Breast epithelium (tissue), 4 donors: Measurements from ENCODE around the gene KRCC1. TPM values are rescaled to one million over a fixed set of nuclear protein-coding genes. Genes with fewer than 3 reads are reported as not detected.

Source experiments
- DNase-seq, 2 donors: peaks; one replicate each; pipeline ENCODE4 v3.0.0-alpha.2; 2019; ENCODE audit warnings: low spot score in 2 of 2
- H3K27ac ChIP-seq, 2 donors: fragments of 200-600 bp; sonication (generic) in 1 of 2; one replicate each; pipeline ENCODE4 v1.5.1; 2016 to 2019; ENCODE audit warnings: mild to moderate bottlenecking in 1 of 2
- H3K27me3 ChIP-seq, 2 donors: fragments of 200-600 bp; sonication (generic) in 1 of 2; one replicate each; pipeline versions ENCODE4 v1.5.1 to v1.6.0; 2017 to 2019; ENCODE audit warnings: control low read depth in 1 of 2, mild to moderate bottlenecking in 1 of 2
- H3K36me3 ChIP-seq: fragments of 200-600 bp; one replicate; pipeline ENCODE4 v1.5.1; 2019
- H3K4me1 ChIP-seq, 2 donors: fragments of 200-600 bp; sonication (generic); one replicate each; pipeline ENCODE4 v1.5.1; 2016 to 2019; ENCODE audit warnings: control low read depth in 1 of 2
- H3K4me3 ChIP-seq, 3 donors: fragments of 200-600 bp; sonication (generic); 1 replicate in 2 of 3; 2 replicates in 1 of 3; pipeline ENCODE4 v1.5.1; 2016 to 2019; ENCODE audit warnings: mild to moderate bottlenecking in 3 of 3, moderate library complexity in 2 of 3
- H3K9me3 ChIP-seq, 2 donors: fragments of 200-600 bp; sonication (generic) in 1 of 2; one replicate each; pipeline ENCODE4 v1.5.1; 2016 to 2019; ENCODE audit warnings: control low read depth in 1 of 2
- POLR2A ChIP-seq: fragments of 450-650 bp; IDR thresholded peaks from one replicate; pipeline ENCODE4 v1.6.1; 2016; ENCODE audit warnings: antibody characterized with exemption, mild to moderate bottlenecking, moderate library complexity
- POLR2AphosphoS5 ChIP-seq, 3 donors: sonication (generic); formaldehyde crosslinking; IDR thresholded peaks; one replicate each; pipeline ENCODE4 v1.6.1; 2017; ENCODE audit warnings: antibody characterized with exemption in 3 of 3
- intact Hi-C: fragments of 100-400 bp; cut with DNase I; formaldehyde crosslinking; loops from one replicate; pipeline ENCODE4 v1.15.1; 2023; ENCODE audit warnings: low total_unique reads
- total RNA-seq, 3 donors: library from RNA; depleted of rRNA; stranded (reverse); fragments of >200 nt; gene quantifications; one replicate each; pipeline ENCODE4 v1.1.0, GENCODE V29; 2016
- TF ChIP-seq, protein P1 (sequence below), 3 donors: fragments of 450-650 bp; IDR thresholded peaks; one replicate each; pipeline ENCODE4 v1.5.1; 2016 to 2017; ENCODE audit warnings: antibody characterized with exemption in 3 of 3, mild to moderate bottlenecking in 3 of 3, moderate library complexity in 3 of 3

The KRCC1 gene
- total RNA-seq, 3 donors from 2014 or later = 34.1 to 44.8 (median 39.2) TPM

GRCh38 chr2:88057437-88057844 lies 1.9 kb upstream of the KRCC1 start:
- intact Hi-C loops = no loop called here
- Histone ChIP-seq H3K27ac (no peak overlapping the region), H3K9me3 (no peaks in the 10 kb centered on the region), H3K4me3 (no peak overlapping the region), H3K4me1 (peaks cover 0 to 4% of the 10 kb centered on the region in 2 donors), H3K36me3 (no peaks in the 10 kb centered on the region), H3K27me3 (no peaks in the 10 kb centered on the region)
- DNase-seq = no peak
- TF ChIP-seq, protein P1, sequence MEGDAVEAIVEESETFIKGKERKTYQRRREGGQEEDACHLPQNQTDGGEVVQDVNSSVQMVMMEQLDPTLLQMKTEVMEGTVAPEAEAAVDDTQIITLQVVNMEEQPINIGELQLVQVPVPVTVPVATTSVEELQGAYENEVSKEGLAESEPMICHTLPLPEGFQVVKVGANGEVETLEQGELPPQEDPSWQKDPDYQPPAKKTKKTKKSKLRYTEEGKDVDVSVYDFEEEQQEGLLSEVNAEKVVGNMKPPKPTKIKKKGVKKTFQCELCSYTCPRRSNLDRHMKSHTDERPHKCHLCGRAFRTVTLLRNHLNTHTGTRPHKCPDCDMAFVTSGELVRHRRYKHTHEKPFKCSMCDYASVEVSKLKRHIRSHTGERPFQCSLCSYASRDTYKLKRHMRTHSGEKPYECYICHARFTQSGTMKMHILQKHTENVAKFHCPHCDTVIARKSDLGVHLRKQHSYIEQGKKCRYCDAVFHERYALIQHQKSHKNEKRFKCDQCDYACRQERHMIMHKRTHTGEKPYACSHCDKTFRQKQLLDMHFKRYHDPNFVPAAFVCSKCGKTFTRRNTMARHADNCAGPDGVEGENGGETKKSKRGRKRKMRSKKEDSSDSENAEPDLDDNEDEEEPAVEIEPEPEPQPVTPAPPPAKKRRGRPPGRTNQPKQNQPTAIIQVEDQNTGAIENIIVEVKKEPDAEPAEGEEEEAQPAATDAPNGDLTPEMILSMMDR (IDR thresholded peaks at IDR 0.05) = no peak
- TF ChIP-seq POLR2A (no peak), POLR2AphosphoS5 (IDR thresholded peaks at IDR 0.05) (no peak)

DNA sequence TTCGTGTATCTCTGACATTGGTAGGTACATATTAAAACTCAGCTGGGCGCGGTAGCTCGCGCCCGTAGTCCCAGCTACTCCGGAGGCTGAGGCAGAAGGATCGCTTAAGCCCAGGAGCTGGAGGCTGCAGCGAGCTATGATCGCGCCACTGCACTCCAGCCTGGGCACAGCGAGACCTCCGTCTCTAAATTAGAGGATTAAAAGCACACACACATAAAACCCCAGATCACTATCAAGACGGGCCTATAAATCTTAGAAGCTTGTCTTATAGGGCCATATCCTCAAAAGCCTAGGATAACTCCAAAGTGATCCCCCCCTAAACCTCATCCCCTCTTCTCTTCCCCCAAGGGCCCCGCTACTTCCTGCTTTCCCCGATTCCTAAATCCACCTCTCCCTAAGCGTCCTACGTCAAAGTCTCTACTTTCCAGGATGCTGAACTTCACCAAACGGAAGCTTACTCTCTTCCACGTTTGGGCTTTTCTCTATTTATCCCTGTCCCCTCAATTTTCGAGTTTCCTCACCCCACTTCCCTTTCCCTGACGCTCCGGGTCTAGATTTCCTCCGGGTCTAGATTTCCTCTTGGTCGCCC lies 707 bp downstream of the KRCC1 start:
- Histone ChIP-seq H3K9me3 (no peaks in the 10 kb centered on the region), H3K4me3 (peak overlapping the region; percentile 74 to 96 (median 91)), H3K36me3 (no peaks in the 10 kb centered on the region), H3K27me3 (no peaks in the 10 kb centered on the region), H3K4me1 (peaks cover 0 to 4% of the 10 kb centered on the region in 2 donors), H3K27ac (peak overlapping the region; percentile 94 to 99)
- no peak for TF ChIP-seq POLR2A
- TF ChIP-seq, protein P1 (IDR thresholded peaks at IDR 0.05) = no peak
- intact Hi-C loops = no loop called here
- DNase-seq = no peak

GRCh38 chr2:88053934-88054781 lies 1.4 kb downstream of the KRCC1 start:
- Histone ChIP-seq H3K4me1 (peaks cover 0 to 4% of the 10 kb centered on the region in 2 donors), H3K27ac (peak overlapping the region; percentile 94 to 99), H3K36me3 (no peaks in the 10 kb centered on the region), H3K9me3 (no peaks in the 10 kb centered on the region), H3K27me3 (no peaks in the 10 kb centered on the region), H3K4me3 (peak overlapping the region; percentile 74 to 96 (median 91))
- TF ChIP-seq POLR2A (no peak), POLR2AphosphoS5 (IDR thresholded peaks at IDR 0.05) (no peak)
- TF ChIP-seq, protein P1 (IDR thresholded peaks at IDR 0.05) = no peak
- intact Hi-C loops = no loop called here
- DNase-seq = no peak

DNA sequence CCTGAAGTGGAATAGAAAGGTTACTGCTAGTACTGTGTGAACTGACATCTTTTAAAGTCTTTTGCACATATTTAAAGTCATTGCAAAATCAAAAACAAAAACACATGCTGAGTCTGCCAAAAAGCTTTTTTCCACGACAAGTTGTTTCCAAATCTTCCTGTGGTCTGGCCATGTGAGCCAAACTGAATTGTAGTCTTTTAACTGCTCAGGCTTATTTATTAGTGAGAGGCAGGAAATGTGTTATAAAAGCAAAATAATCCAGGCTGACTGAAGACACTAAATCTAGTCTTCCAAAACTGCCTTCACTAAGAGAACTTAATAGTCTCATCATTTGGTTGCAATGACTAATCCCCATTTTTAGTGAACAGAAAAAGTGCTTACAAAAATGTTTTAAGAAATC lies 2.3 kb downstream of the KRCC1 start:
- intact Hi-C loops = no loop called here
- DNase-seq = no peak

More for the DNA sequence above, 2.3 kb downstream of the KRCC1 start:
- peaks cover 0 to 4% of the 10 kb centered on the region in 2 donors for H3K4me1 ChIP-seq
- H3K27ac ChIP-seq = peak overlapping the region; percentile 94 to 99
- H3K27me3 ChIP-seq = no peaks in the 10 kb centered on the region
- H3K4me3 ChIP-seq = peak overlapping the region in 1 of 3 donors; percentile 74
- H3K9me3 ChIP-seq = no peaks in the 10 kb centered on the region
- TF ChIP-seq, protein P1 (IDR thresholded peaks at IDR 0.05) = no peak
- TF ChIP-seq POLR2AphosphoS5 (IDR thresholded peaks at IDR 0.05) = peak in 2 of 3 donors; percentile 13 to 26
- no peaks in the 10 kb centered on the region for H3K36me3 ChIP-seq
